C4-2B (cell line): ENCODE data around the gene PPHLN1.

ENCODE experiments used
- H3K27ac ChIP-seq: fragments of 450-650 bp; 2 replicates; pipeline ENCODE4 v1.5.1; 2017
- ZFX ChIP-seq: fragments of 450-650 bp; IDR thresholded peaks from 2 replicates; pipeline ENCODE4 v1.6.1; 2017
- TF ChIP-seq, protein P1 (sequence below): fragments of 450-650 bp; conservative IDR thresholded peaks from 2 replicates; pipeline ENCODE4 v1.5.1; 2017; ENCODE audit warnings: mild to moderate bottlenecking

PPHLN1 gene

GRCh38 chr12:42407306-42407705, 81.3 kb downstream of the PPHLN1 start:
- TF ChIP-seq, protein P1, sequence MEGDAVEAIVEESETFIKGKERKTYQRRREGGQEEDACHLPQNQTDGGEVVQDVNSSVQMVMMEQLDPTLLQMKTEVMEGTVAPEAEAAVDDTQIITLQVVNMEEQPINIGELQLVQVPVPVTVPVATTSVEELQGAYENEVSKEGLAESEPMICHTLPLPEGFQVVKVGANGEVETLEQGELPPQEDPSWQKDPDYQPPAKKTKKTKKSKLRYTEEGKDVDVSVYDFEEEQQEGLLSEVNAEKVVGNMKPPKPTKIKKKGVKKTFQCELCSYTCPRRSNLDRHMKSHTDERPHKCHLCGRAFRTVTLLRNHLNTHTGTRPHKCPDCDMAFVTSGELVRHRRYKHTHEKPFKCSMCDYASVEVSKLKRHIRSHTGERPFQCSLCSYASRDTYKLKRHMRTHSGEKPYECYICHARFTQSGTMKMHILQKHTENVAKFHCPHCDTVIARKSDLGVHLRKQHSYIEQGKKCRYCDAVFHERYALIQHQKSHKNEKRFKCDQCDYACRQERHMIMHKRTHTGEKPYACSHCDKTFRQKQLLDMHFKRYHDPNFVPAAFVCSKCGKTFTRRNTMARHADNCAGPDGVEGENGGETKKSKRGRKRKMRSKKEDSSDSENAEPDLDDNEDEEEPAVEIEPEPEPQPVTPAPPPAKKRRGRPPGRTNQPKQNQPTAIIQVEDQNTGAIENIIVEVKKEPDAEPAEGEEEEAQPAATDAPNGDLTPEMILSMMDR = no peak
- TF ChIP-seq ZFX = no peak
- no peak overlapping the region for H3K27ac ChIP-seq

GRCh38 chr12:42409471-42409870, 83.5 kb downstream of the PPHLN1 start:
- TF ChIP-seq ZFX = no peak
- TF ChIP-seq, protein P1 = no peak
- H3K27ac ChIP-seq = no peak overlapping the region

DNA sequence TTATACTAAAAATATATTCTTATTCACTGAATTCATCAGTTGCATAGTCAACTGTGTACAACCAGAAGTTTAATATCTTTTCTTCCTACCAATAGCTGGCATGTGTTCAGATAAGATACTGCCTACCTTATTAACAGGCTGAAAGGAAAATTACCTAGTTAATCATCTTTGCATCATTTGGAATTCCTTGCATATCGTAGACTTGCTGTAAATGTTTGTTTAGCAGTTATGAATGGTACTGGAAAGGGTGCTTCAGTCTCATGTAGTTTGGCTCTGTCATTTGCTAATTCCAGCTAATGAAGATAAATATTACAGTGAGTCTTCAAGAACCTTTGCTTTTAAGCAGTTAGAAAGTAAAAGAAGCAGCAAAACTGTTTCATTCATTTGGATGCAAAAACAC, 84.4 kb downstream of the PPHLN1 start:
- H3K27ac ChIP-seq = no peak overlapping the region
- TF ChIP-seq, protein P1 = no peak
- no peak for TF ChIP-seq ZFX

DNA sequence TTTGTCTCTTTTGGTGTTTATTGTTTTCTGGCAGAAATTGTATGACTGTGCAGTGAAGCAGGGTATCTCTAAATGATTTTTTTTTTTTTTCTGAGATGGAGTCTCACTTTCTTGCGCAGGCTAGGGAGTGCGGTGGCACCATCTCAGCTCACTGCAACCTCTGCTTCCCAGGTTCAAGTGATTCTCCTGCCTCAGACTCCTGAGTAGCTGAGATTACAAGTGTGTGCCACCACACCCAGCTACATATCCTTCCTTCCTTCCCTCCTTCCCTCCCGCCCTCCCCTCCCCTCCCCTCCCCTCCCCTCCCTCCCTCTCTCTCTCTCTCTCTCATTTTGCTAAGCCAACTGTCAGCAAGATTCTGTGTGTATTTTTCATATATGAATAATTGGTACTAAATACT, 94.4 kb downstream of the PPHLN1 start:
- H3K27ac ChIP-seq = no peak overlapping the region
- TF ChIP-seq, protein P1 = no peak

DNA sequence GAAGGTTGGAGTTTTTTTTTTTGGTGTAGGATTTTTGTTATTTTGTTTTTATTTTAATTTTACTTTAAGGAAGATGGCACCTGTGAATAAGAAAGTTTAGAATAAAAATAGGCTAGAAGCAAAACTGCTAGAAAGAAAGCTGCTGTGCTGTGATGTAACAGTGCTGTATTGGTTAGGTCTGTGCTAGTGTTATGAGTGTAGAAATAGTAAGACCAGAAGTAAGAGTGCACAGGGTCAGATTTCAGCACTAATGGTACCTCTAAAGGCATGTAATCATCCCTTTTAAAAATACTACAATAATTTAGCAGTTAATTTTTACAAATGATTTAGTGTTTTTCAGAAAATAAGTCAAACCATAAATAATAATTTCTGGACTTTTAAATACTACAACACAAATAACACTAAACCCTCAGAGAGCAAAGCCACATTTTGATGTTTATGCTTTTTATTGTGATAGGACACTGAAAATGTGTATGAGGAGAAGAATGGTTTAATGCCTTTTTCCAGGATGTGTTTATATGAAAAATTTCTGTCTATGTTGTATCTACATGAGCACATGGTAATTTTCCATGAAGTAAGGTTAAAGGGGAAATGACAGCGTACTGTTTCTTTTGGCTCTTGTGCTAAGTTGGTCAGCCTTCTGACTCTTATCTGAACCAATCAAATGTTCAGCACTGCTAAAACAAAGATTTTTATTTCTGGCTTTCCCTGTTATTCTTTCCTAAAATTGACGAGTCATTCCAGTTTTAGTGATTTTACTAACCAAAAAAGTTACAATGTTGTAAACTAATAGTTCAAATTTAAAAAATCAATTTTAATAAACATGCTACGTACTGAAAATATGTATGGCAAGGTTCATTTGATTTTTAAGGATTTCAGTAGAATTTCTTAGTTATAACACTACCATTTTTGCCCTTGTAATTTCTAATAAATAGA, 96.1 kb downstream of the PPHLN1 start:
- H3K27ac ChIP-seq = no peak overlapping the region

DNA sequence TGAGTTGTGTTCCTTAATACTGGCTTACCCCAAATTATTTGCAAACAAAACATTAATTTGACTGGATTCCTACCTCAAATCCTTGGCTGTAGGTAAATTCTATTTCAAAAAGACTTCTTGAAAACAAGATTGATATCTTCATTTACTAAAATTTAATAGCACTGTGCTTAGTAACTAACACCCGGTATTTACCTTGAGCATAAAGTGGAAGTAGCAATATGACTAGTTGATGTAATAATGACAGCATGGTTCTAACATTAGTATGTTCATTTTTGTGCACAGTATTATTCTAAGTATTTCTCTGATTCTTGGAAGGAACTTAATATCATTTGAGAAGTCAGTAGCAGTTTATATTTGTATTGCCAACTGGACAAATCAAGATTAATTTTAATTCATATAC, 96.8 kb downstream of the PPHLN1 start:
- TF ChIP-seq, protein P1 = no peak
- TF ChIP-seq ZFX = no peak
- no peak overlapping the region for H3K27ac ChIP-seq

More for the DNA sequence above, 96.1 kb downstream of the PPHLN1 start:
- TF ChIP-seq, protein P1 = no peak
- no peak for TF ChIP-seq ZFX

GRCh38 chr12:42426746-42427145, 100.8 kb downstream of the PPHLN1 start:
- TF ChIP-seq ZFX = no peak
- TF ChIP-seq, protein P1 = no peak
- H3K27ac ChIP-seq = no peak overlapping the region
